ENCODE data around the gene ZNF318. TPM values are rescaled to one million over a fixed set of nuclear protein-coding genes. Genes with fewer than 3 reads are reported as not detected.

Gene ZNF318
- total RNA-seq, 1 experiment from 2014 or later = 24.3 TPM

DNA sequence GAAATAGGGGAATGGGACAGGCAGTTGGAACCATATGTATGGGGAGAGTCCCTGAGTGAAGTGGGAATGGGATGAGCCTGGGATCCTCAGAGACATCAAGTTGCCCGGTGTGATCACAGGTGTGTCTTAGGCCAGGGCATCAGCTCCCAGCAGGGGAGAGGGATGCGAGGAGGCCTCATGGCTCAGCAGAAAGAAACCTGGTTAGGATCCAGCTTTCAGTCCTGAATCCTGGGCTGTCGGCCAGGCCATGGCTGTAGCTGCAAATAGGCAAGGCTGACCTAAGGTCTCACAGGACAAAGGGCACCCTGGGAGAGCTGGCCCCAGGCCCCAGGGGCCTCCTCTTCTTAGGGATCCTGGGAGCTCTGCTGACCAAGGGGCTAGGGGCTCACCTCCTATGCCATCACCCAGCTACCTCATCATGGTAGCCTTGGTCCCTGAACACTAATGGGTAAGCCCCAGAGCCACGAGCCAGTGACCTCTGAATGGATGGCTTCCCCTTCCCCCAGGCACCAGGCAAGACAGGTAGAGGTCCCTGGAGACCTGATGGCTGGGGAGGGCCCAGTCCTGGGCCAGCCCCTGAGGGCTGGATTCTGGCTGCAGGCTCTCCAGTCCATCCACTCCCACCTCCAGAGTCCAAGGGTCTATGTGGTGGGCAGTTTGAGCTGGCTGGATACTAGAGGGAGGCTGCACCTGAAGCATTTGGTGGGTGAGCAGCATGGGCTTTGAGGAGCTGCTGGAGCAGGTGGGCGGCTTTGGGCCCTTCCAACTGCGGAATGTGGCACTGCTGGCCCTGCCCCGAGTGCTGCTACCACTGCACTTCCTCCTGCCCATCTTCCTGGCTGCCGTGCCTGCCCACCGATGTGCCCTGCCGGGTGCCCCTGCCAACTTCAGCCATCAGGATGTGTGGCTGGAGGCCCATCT is 71.5 kb downstream of the ZNF318 start, which contains the start of gene SLC22A7:
Gene SLC22A7 (plus strand): TSS at position 617 of the 921 bp plus-strand sequence. CDS start 99 bp downstream, at position 716.
- H3K27me3 Mint-ChIP-seq (ENCODE audit: low read depth) = peaks cover 5% of the 10 kb centered on the region
- H3K4me3 Mint-ChIP-seq = no peak within 1 kb of the TSS
- ATAC-seq (no peak), DNase-seq (ENCODE audit: low spot score) (no peak)
- no peaks in the 10 kb centered on the region for H3K36me3 Mint-ChIP-seq
- TF ChIP-seq ZBTB43 (CRISPR knock-in tag; IDR thresholded peaks at IDR 0.05) (no peak), MYBL2 (CRISPR knock-in tag; IDR thresholded peaks at IDR 0.05) (no peak), USF2 (CRISPR knock-in tag; IDR thresholded peaks at IDR 0.05) (no peak), SP1 (CRISPR knock-in tag; conservative IDR thresholded peaks at IDR 0.05) (no peak), ZNF532 (CRISPR knock-in tag; IDR thresholded peaks at IDR 0.05; ENCODE audit: borderline replicate concordance) (no peak), FOXK1 (CRISPR knock-in tag; IDR thresholded peaks at IDR 0.05) (no peak), CDX4 (CRISPR knock-in tag; IDR thresholded peaks at IDR 0.05; ENCODE audit: borderline replicate concordance) (no peak), IRF1 (CRISPR knock-in tag; IDR thresholded peaks at IDR 0.05) (no peak), MXD4 (CRISPR knock-in tag; IDR thresholded peaks at IDR 0.05; ENCODE audit: borderline replicate concordance) (no peak), TP53 (CRISPR knock-in tag; IDR thresholded peaks at IDR 0.05) (no peak), IRF2 (CRISPR knock-in tag; IDR thresholded peaks at IDR 0.05; ENCODE audit: borderline replicate concordance, low read depth) (no peak), HMGXB4 (CRISPR knock-in tag; IDR thresholded peaks at IDR 0.05) (no peak), ZNF232 (CRISPR knock-in tag; IDR thresholded peaks at IDR 0.05) (no peak), ZNF281 (CRISPR knock-in tag; IDR thresholded peaks at IDR 0.05) (no peak), ZNF416 (CRISPR knock-in tag; IDR thresholded peaks at IDR 0.05) (no peak), FOXJ3 (CRISPR knock-in tag; IDR thresholded peaks at IDR 0.05; ENCODE audit: borderline replicate concordance) (no peak), SMAD3 (CRISPR knock-in tag; IDR thresholded peaks at IDR 0.05; ENCODE audit: borderline replicate concordance) (no peak)
- TF ChIP-seq, protein P1, sequence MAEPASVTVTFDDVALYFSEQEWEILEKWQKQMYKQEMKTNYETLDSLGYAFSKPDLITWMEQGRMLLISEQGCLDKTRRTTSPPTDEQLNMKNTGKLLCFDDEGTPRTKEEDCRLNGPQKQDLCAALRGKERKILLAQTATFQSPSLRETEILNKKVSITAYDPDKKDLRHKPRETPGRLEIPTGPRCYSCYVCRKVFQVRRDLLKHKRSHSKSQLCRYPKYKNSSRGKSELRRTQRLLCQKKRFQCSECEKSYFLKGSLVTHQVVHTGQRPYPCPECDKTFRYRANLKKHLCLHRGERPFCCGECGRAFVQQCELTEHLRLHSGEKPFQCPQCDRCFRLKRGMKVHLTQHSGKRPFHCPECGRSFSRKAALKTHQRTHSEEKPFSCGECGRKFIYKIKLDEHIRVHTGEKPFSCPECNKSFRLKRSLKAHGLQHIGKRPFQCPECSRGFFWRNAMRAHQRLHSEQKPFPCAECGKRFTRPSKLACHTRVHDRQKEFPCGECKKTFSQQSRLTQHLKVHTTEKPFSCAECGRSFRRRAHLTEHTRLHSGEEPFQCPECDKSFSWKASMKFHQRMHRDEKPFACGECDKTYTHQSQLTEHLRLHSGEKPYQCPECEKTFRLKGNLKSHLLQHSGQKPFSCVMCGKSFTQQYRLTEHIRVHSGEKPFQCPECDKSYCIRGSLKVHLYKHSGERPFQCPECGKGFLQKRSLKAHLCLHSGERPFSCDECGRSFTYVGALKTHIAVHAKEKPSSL (CRISPR knock-in tag; conservative IDR thresholded peaks at IDR 0.05) = no peak
- TF ChIP-seq, protein P2, sequence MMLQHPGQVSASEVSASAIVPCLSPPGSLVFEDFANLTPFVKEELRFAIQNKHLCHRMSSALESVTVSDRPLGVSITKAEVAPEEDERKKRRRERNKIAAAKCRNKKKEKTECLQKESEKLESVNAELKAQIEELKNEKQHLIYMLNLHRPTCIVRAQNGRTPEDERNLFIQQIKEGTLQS (CRISPR knock-in tag; conservative IDR thresholded peaks at IDR 0.05) = no peak
- H3K27ac Mint-ChIP-seq = no peak within 1 kb of the TSS
- CTCF ChIA-PET = interaction anchor here (1.1 to 5.2 kb wide), 8 partner anchors 10 to 198 kb away, joined by 3 to 49 read pairs (median 7); partner anchors contain the start of genes CRIP3 and DNPH1
- peaks cover 11% of the 10 kb centered on the region for H3K4me1 Mint-ChIP-seq
- H3K9me3 Mint-ChIP-seq = no peaks in the 10 kb centered on the region
- POLR2A ChIA-PET = interaction anchor here (1.4 to 1.9 kb wide), 3 partner anchors 8 to 11 kb away, joined by 5 to 9 read pairs (median 8); partner anchors contain the start of gene CRIP3

All from WTC11 (cell line).